CD4-positive, alpha-beta T cell (primary cell): ENCODE measurements around the gene WASHC3. TPM values are rescaled to one million over a fixed set of nuclear protein-coding genes. Genes with fewer than 3 reads are reported as not detected.

Experiments used
- ATAC-seq: fragments of 200-7000 bp; cut with Tn5 transposase; one replicate; pipeline ENCODE4 v1.10.0; 2022; ENCODE audit warnings: mild to moderate bottlenecking; ENCODE audit not compliant: poor library complexity
- CTCF ChIA-PET: fragments of 350-600 bp; sonication (Branson Sonifier 250); formaldehyde crosslinking; loops from one replicate; lab custom pipeline; 2021; ENCODE audit warnings: antibody characterized with exemption, inconsistent platforms; lab: Charles Lee
- POLR2A ChIA-PET: fragments of 350-600 bp; sonication (Branson Sonifier 250); formaldehyde crosslinking; loops from one replicate; lab custom pipeline; 2021; ENCODE audit warnings: antibody characterized with exemption, inconsistent platforms; lab: Charles Lee
- DNase-seq, 14 experiments: peaks; one replicate each; pipeline ENCODE4 v3.0.0-alpha.2; 2013 to 2020; ENCODE audit warnings: mixed read lengths in 2 of 14
- H3K27ac ChIP-seq, 2 donors: one replicate each; pipeline versions ENCODE4 v1.5.1 to v1.7.0; 2013; ENCODE audit warnings: low read length in 2 of 2, low read depth in 1 of 2, mild to moderate bottlenecking in 1 of 2
- H3K27me3 ChIP-seq, 2 experiments: 1 replicate in 1 of 2; 2 replicates in 1 of 2; pipeline versions ENCODE4 v1.6.1 to v1.7.0; 2013; ENCODE audit warnings: low read length in 2 of 2, control low read depth in 1 of 2, mild to moderate bottlenecking in 1 of 2, moderate library complexity in 1 of 2; ENCODE audit not compliant: insufficient read depth in 2 of 2, control insufficient read depth in 1 of 2
- H3K36me3 ChIP-seq: one replicate; pipeline ENCODE4 v1.6.1; 2013; ENCODE audit warnings: low read length, control low read depth; ENCODE audit not compliant: insufficient read depth
- H3K4me1 ChIP-seq: one replicate; pipeline ENCODE4 v1.6.1; 2013; ENCODE audit warnings: low read length, control low read depth; ENCODE audit not compliant: insufficient read depth
- H3K4me3 ChIP-seq: one replicate; pipeline ENCODE4 v1.5.1; 2013; ENCODE audit warnings: mild to moderate bottlenecking, low read length, moderate library complexity
- H3K9me3 ChIP-seq, 2 experiments: 1 replicate in 1 of 2; 2 replicates in 1 of 2; pipeline versions ENCODE4 v1.6.1 to v1.7.0; 2013; ENCODE audit warnings: low read length in 2 of 2, mild to moderate bottlenecking in 2 of 2, control low read depth in 1 of 2, moderate library complexity in 1 of 2; ENCODE audit not compliant: control insufficient read depth in 1 of 2, insufficient read depth in 1 of 2
- H3K27ac Mint-ChIP-seq: one replicate; pipeline ENCODE4 v1.8.0; 2020; ENCODE audit warnings: mixed read lengths
- H3K27me3 Mint-ChIP-seq: one replicate; pipeline ENCODE4 v1.8.0; 2021; ENCODE audit warnings: mixed read lengths
- H3K36me3 Mint-ChIP-seq: one replicate; pipeline ENCODE4 v1.8.0; 2021; ENCODE audit warnings: low read depth, mixed read lengths
- H3K4me1 Mint-ChIP-seq: one replicate; pipeline ENCODE4 v1.8.0; 2021; ENCODE audit warnings: low read depth, mixed read lengths
- H3K4me3 Mint-ChIP-seq: one replicate; pipeline ENCODE4 v1.8.0; 2020; ENCODE audit warnings: mild to moderate bottlenecking, mixed read lengths
- H3K9me3 Mint-ChIP-seq: one replicate; pipeline ENCODE4 v1.8.0; 2020; ENCODE audit warnings: mixed read lengths
- CTCF ChIP-seq: fragments of 200-600 bp; IDR thresholded peaks from one replicate; pipeline ENCODE4 v1.8.0; 2022; ENCODE audit warnings: antibody characterized with exemption, mild to moderate bottlenecking
- intact Hi-C, 2 experiments: fragments of 100-400 bp; cut with DNase I in 1 of 2; cut with micrococcal nuclease in 1 of 2; formaldehyde crosslinking; loops; one replicate each; pipeline versions ENCODE4 v1.15.1 to v1.9.0; 2023 to 2025; cut with DNase I, micrococcal nuclease
- total RNA-seq, 174 experiments: library from RNA in 2 of 174; stranded (reverse) in 2 of 174; gene quantifications; one replicate each; pipeline ENCODE4 v1.2.3 and lab custom pipeline; 2021 to 2026

WASHC3 gene
- total RNA-seq, 2 experiments from 2014 or later = 16.9 to 20.3 TPM

GRCh38 chr12:102063069-102063468, 1.3 kb upstream of the WASHC3 start:
- Histone ChIP-seq H3K4me1 (peaks cover 19% of the 10 kb centered on the region), H3K4me3 (no peak overlapping the region), H3K36me3 (peaks cover 15% of the 10 kb centered on the region), H3K27ac (no peak overlapping the region), H3K9me3 (no peaks in the 10 kb centered on the region), H3K27me3 (no peaks in the 10 kb centered on the region)
- H3K36me3 Mint-ChIP-seq = peaks cover 35% of the 10 kb centered on the region
- intact Hi-C loops = loop anchor here (1.0 to 10.0 kb wide), 9 partner anchors 56 to 1868 kb away; partner anchors contain the start of genes ARL1 (in 1 of the 2), DEPDC4 (in 1 of the 2), DRAM1 (in 1 of the 2) and NT5DC3 (in 1 of the 2)
- ATAC-seq (no peak), DNase-seq (peak in 1 of 14 experiments; percentile 12)
- ChIA-PET CTCF (no interaction called here), POLR2A (no interaction called here)
- H3K4me3 Mint-ChIP-seq = peak overlapping the region; percentile 60
- no peaks in the 10 kb centered on the region for H3K27me3 Mint-ChIP-seq
- no peak for TF ChIP-seq CTCF
- H3K27ac Mint-ChIP-seq = peak overlapping the region; percentile 98
- H3K9me3 Mint-ChIP-seq = no peaks in the 10 kb centered on the region
- peaks cover 28% of the 10 kb centered on the region for H3K4me1 Mint-ChIP-seq

GRCh38 chr12:102062419-102062806, 622 bp upstream of the WASHC3 start:
- Mint-ChIP-seq H3K4me1 (peaks cover 28% of the 10 kb centered on the region), H3K36me3 (peaks cover 41% of the 10 kb centered on the region), H3K27ac (peak overlapping the region; percentile 98), H3K4me3 (peak overlapping the region; percentile 94), H3K9me3 (no peaks in the 10 kb centered on the region), H3K27me3 (no peaks in the 10 kb centered on the region)
- peaks cover 15% of the 10 kb centered on the region for H3K36me3 ChIP-seq
- no peak for ATAC-seq
- no peaks in the 10 kb centered on the region for H3K9me3 ChIP-seq
- H3K27ac ChIP-seq = no peak overlapping the region
- intact Hi-C loops = loop anchor here (2.0 to 10.0 kb wide), 8 partner anchors 58 to 1868 kb away; partner anchors contain the start of genes ARL1 (in 1 of the 2), DEPDC4 (in 1 of the 2), DRAM1 (in 1 of the 2) and NT5DC3 (in 1 of the 2)
- DNase-seq = no peak
- peaks cover 19% of the 10 kb centered on the region for H3K4me1 ChIP-seq
- peak overlapping the region; percentile 88 for H3K4me3 ChIP-seq
- ChIA-PET POLR2A (interaction anchor here (1.0 to 1.5 kb wide), 5 partner anchors 19 to 232 kb away, joined by 3 to 10 read pairs (median 4); partner anchors contain the start of genes GNPTAB, NUP37 and PARPBP), CTCF (no interaction called here)
- no peaks in the 10 kb centered on the region for H3K27me3 ChIP-seq
- no peak for TF ChIP-seq CTCF

- Mint-ChIP-seq H3K27me3 (no peaks in the 10 kb centered on the region), H3K4me1 (peaks cover 36% of the 10 kb centered on the region), H3K27ac (peak overlapping the region; percentile 98), H3K4me3 (peak overlapping the region; percentile 94), H3K36me3 (peaks cover 54% of the 10 kb centered on the region), H3K9me3 (no peaks in the 10 kb centered on the region)
- Histone ChIP-seq H3K4me1 (peaks cover 19% of the 10 kb centered on the region), H3K4me3 (peak overlapping the region; percentile 88), H3K9me3 (no peaks in the 10 kb centered on the region), H3K27me3 (no peaks in the 10 kb centered on the region), H3K27ac (peak overlapping the region; percentile 89 to 94), H3K36me3 (peaks cover 27% of the 10 kb centered on the region)
- ATAC-seq (peak; percentile 19), DNase-seq (peak in 3 of 14 experiments; percentile 53 to 72 (median 69))
- ChIA-PET CTCF (no interaction called here), POLR2A (interaction anchor here (0.6 to 1.5 kb wide), 10 partner anchors 12 to 654 kb away, joined by 3 to 10 read pairs (median 3); partner anchors contain the start of genes ARL1, GNPTAB, NUP37 and PARPBP)
- intact Hi-C loops = loop anchor here in 1 of 2 experiments (5.0 to 10.0 kb wide), 7 partner anchors 186 to 1866 kb away; partner anchors contain the start of genes ARL1, DEPDC4, DRAM1 and NT5DC3
- TF ChIP-seq CTCF = no peak
These were observed 663 bp downstream of the WASHC3 start for GRCh38 chr12:102061096-102061559.
